G401 (cell line): ENCODE data around the gene LURAP1L. TPM values are rescaled to one million over a fixed set of nuclear protein-coding genes. Genes with fewer than 3 reads are reported as not detected.

ENCODE experiments used
- DNase-seq: peaks from one replicate; pipeline ENCODE4 v3.0.0-alpha.2; 2015; ENCODE audit warnings: low spot score
- in situ Hi-C: cut with HindIII; loops from 2 replicates; pipeline ENCODE4 v1.10.0; 2016; ENCODE audit warnings: low sequenced_read_pairs, mixed read lengths
- total RNA-seq: library from RNA; depleted of rRNA; stranded (reverse); fragments of >200 nt; shearing (Covaris generic); gene quantifications from 2 replicates; pipeline ENCODE4 v1.2.3, GENCODE V29; 2014

The LURAP1L gene
- total RNA-seq, 1 experiment from 2014 or later = not detected

DNA sequence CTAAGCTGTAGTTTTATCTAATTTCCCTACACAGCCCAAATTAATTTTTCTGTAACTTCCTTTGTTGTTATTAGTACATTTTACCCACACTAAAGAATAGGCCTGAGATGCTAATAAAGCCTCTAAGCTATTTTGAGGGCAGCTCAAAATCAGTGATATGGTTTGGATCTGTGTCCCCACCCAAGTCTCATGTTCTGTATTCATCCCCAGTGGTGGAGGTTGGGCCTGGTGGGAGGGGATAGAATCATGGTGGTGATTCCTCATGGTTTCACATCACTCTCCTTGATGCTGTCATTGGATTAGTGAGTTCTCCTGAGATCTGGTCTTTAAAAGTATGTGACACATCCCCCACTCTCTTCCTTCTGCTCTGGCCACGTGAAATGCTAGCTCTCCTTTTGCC is 27.3 kb downstream of the LURAP1L start:
- no peak for DNase-seq
- in situ Hi-C loops = no loop called here

DNA sequence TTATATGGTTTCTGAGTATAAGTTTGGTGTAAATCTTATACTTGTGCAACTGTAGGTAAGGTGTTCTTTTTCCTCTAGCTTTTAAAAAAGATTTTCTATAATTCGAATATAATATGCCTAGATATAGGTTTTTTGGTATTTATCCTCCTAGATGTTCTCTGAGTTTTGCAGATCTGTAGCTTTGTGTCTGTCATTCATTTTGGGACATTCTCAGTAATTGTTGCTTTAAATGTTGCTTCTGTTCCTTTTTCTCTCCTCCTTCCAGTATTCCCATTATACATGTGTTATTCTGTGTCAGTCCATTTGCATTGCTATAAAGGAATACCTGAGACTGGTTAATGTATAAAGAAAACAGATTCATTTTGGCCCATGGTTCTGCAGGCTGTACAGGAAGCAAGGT is 33.7 kb downstream of the LURAP1L start:
- no peak for DNase-seq
- in situ Hi-C loops = no loop called here

- in situ Hi-C loops = no loop called here
These were observed 34.9 kb downstream of the LURAP1L start for GRCh38 chr9:12809720-12810119.

DNA sequence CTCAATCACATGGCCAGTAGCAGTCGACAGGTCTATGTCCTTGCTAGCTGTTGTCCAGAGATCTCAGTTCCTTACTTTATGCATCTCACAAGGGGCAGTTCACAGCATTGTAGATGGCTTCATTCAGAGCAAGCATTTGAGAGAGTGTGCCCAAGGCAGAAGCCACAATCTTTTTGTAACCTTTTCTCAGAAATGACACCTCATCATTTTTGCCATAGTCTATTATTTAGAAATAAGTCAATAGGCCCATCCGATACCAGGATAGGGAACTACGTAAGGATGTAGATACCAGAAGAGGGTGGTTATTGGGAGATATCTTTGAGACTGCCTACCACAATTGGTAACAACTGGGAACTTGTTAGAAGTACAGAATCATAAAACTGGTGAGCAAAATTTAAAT is 37.1 kb downstream of the LURAP1L start:
- in situ Hi-C loops = no loop called here
- no peak for DNase-seq

More at GRCh38 chr9:12809720-12810119, 34.9 kb downstream of the LURAP1L start:
- no peak for DNase-seq

- in situ Hi-C loops = no loop called here
- no peak for DNase-seq
These were observed 37.9 kb downstream of the LURAP1L start for GRCh38 chr9:12812710-12813109.

GRCh38 chr9:12813533-12813932 is 38.7 kb downstream of the LURAP1L start:
- in situ Hi-C loops = no loop called here

GRCh38 chr9:12813960-12814876 is 39.4 kb downstream of the LURAP1L start:
- DNase-seq = peak; percentile 83
- in situ Hi-C loops = no loop called here

More at GRCh38 chr9:12813533-12813932, 38.7 kb downstream of the LURAP1L start:
- no peak for DNase-seq

- in situ Hi-C loops = no loop called here
- no peak for DNase-seq
These were observed 40.0 kb downstream of the LURAP1L start for GRCh38 chr9:12814877-12815237.

DNA sequence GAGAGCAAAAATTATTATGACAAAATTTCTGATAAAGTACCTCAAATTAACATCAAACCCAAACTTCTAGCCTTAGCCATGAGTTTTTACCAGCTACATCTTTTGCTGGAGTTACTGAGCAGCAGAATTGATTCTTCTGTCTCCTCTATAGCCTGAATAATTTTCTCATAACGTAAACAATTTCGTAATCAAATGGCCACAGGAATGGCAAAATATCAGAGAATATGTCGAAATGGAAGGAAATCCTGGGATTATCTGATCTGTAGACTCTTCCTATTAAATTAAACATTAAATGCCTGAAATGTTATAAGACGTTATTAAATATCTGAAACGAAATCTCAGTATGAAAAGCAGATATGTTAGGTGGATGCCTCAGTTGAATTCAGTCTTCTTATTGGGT is 41.1 kb downstream of the LURAP1L start:
- in situ Hi-C loops = no loop called here
- DNase-seq = no peak

- no peak for DNase-seq
- in situ Hi-C loops = no loop called here
These were observed 41.9 kb downstream of the LURAP1L start for GRCh38 chr9:12816656-12817101.

- no peak for DNase-seq
- in situ Hi-C loops = no loop called here
These were observed 42.9 kb downstream of the LURAP1L start for GRCh38 chr9:12817702-12818101.

DNA sequence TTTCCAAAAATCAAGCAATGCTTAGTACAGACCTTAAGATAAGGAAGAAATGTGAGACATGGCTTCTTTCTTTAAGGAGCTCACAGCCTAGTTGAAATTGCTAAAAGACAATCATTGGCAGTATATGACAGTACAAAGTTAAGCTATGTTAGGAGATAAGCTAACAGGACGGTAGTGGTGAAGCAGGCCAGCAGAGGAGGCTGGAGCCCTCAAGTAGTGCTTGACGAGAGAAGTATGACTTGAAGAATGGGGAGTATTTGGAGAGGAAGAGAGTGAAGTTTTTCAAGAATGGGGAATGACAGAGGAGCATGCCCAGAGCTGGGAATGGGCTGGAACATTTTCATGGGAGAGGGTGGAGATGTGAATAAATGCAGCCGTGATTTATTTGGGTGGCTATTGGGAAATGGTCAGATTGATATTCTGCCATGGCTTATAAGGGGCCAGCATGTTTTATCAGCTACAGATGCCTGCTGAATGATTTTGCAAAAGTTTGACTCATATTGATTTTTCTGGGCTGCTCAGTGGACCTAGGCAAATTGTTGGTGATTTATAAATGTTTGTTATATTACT is 43.7 kb downstream of the LURAP1L start:
- no peak for DNase-seq
- in situ Hi-C loops = no loop called here

DNA sequence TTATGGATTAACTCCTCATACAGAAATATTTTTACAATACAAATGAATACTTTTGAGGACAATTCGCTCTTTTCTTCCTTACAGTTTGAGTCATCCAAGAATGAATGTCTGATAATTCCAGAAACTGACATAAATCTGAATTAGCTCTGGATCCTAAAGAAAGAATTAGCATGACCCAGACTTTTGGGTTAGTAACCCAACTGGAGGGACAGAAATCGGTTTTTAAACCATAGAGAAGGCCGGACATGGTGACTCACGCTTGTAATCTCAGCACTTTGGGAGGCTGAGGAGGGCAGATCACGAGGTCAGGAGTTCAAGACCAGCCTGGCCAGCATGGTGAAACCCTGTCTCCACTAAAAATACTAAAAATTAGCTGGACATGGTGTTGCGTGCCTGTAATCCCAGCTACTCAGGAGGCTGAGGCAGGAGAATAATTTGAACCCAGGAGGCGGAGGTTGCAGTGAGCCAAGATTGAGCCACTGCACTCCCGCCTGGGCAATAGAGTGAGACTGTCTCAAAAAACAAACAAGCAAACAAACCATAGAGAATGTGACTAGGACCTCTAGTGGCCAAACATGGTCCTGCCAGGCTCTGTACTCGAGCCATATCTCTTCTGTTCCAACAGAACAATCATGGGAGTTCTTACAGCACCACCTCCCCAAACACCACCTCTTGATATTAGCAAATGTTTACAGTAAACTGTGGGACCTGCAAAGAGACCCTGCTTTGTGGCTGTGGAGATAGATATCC is 44.8 kb downstream of the LURAP1L start:
- in situ Hi-C loops = no loop called here

DNA sequence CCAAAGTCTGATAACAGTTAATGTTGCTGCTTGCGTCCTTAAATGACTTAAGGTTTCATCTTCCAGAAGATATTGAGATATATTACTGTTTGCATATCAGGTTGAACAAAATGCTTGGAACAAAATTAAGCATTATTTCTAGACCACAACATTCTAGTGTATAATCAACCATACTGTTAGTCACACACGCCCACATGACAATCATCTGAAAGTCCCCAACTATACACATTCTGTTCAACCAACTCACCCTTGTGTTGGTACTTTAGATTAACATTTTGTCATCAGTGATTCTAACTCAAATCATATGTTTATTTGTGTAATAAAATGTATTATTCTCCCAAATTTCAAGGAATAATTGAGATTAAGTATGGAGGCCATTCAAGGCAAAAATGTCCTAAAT is 47.3 kb downstream of the LURAP1L start:
- DNase-seq = no peak
- in situ Hi-C loops = no loop called here

More for the DNA sequence above, 44.8 kb downstream of the LURAP1L start:
- no peak for DNase-seq

GRCh38 chr9:12826924-12827565 is 52.2 kb downstream of the LURAP1L start:
- no peak for DNase-seq
- in situ Hi-C loops = no loop called here

GRCh38 chr9:12833701-12834100 is 58.9 kb downstream of the LURAP1L start:
- no peak for DNase-seq
- in situ Hi-C loops = no loop called here

- DNase-seq = no peak
- in situ Hi-C loops = no loop called here
These were observed 63.7 kb downstream of the LURAP1L start for GRCh38 chr9:12838546-12838945.

GRCh38 chr9:12843735-12844134 is 68.9 kb downstream of the LURAP1L start:
- in situ Hi-C loops = no loop called here
- no peak for DNase-seq

DNA sequence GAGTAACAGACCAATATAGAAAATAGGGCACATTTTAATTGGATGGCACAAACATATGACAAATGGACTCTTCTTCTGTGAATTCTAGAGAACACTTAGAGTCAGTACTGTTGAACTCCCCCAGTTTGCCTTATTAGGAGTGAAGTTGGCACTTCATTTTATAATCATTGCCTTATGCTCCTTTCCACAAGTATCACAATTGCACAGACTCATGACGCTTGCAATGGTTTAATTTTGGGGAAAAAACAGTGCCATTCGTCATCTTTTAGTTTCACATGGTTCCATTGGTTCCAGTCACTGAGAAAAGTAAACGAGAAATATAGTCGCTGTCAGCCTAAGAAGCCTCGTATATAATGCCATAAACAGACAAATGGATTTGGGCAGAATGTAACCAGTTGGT is 71.2 kb downstream of the LURAP1L start:
- DNase-seq = no peak
- in situ Hi-C loops = no loop called here
